ENCODE data around the gene IKZF2. TPM values are rescaled to one million over a fixed set of nuclear protein-coding genes. Genes with fewer than 3 reads are reported as not detected.

The IKZF2 gene
- total RNA-seq, 2 donors from 2014 or later, result 16.2 to 26.5 TPM

GRCh38 chr2:213015387-213016165 is 135.8 kb downstream of the IKZF2 start:
- ATAC-seq (ENCODE audit: insufficient number of reproducible peaks, low FRiP score, low read depth) (no peak), DNase-seq (ENCODE audit: low spot score) (no peak)
- Histone ChIP-seq H3K27me3 (replicated peaks; ENCODE audit: insufficient read depth) (no peaks in the 10 kb centered on the region), H3K4me3 (no peak overlapping the region), H3K36me3 (no peaks in the 10 kb centered on the region), H3K27ac (no peak overlapping the region), H3K9me3 (no peaks in the 10 kb centered on the region), H3K4me1 (ENCODE audit: control insufficient read depth in 1 of 2, low read depth in 2 of 2) (no peaks in the 10 kb centered on the region)
- no peak for TF ChIP-seq CTCF (IDR thresholded peaks at IDR 0.05)

GRCh38 chr2:213013979-213014378 is 137.4 kb downstream of the IKZF2 start:
- DNase-seq (ENCODE audit: low spot score), result no peak
- no peaks in the 10 kb centered on the region for H3K27me3 ChIP-seq (replicated peaks; ENCODE audit: insufficient read depth)
- no peak overlapping the region for H3K4me3 ChIP-seq
- no peaks in the 10 kb centered on the region for H3K9me3 ChIP-seq
- no peaks in the 10 kb centered on the region for H3K4me1 ChIP-seq (ENCODE audit: control insufficient read depth in 1 of 2, low read depth in 2 of 2)
- no peak for TF ChIP-seq CTCF (IDR thresholded peaks at IDR 0.05)
- no peak for ATAC-seq (ENCODE audit: insufficient number of reproducible peaks, low FRiP score, low read depth)
- H3K36me3 ChIP-seq, result no peaks in the 10 kb centered on the region
- H3K27ac ChIP-seq, result no peak overlapping the region

- Histone ChIP-seq H3K36me3 (no peaks in the 10 kb centered on the region), H3K27me3 (replicated peaks; ENCODE audit: insufficient read depth) (no peaks in the 10 kb centered on the region), H3K4me3 (no peak overlapping the region), H3K4me1 (ENCODE audit: control insufficient read depth in 1 of 2, low read depth in 2 of 2) (no peaks in the 10 kb centered on the region), H3K27ac (no peak overlapping the region), H3K9me3 (no peaks in the 10 kb centered on the region)
- no peak for ATAC-seq (ENCODE audit: insufficient number of reproducible peaks, low FRiP score, low read depth)
- DNase-seq (ENCODE audit: low spot score), result no peak
- TF ChIP-seq CTCF (IDR thresholded peaks at IDR 0.05), result no peak
Observed at GRCh38 chr2:213011505-213011904, 139.9 kb downstream of the IKZF2 start.

GRCh38 chr2:213010106-213010779 is 141.2 kb downstream of the IKZF2 start:
- no peak for TF ChIP-seq CTCF (IDR thresholded peaks at IDR 0.05)
- Histone ChIP-seq H3K4me3 (no peak overlapping the region), H3K27ac (no peak overlapping the region), H3K27me3 (replicated peaks; ENCODE audit: insufficient read depth) (no peaks in the 10 kb centered on the region), H3K9me3 (no peaks in the 10 kb centered on the region), H3K36me3 (no peaks in the 10 kb centered on the region), H3K4me1 (ENCODE audit: control insufficient read depth in 1 of 2, low read depth in 2 of 2) (no peaks in the 10 kb centered on the region)
- no peak for DNase-seq (ENCODE audit: low spot score)
- ATAC-seq (ENCODE audit: insufficient number of reproducible peaks, low FRiP score, low read depth), result no peak

- Histone ChIP-seq H3K4me1 (ENCODE audit: control insufficient read depth in 1 of 2, low read depth in 2 of 2) (peaks cover 2 to 12% of the 10 kb centered on the region in 2 donors), H3K36me3 (no peaks in the 10 kb centered on the region), H3K27me3 (replicated peaks; ENCODE audit: insufficient read depth) (no peaks in the 10 kb centered on the region), H3K9me3 (no peaks in the 10 kb centered on the region), H3K27ac (no peak overlapping the region), H3K4me3 (no peak overlapping the region)
- DNase-seq (ENCODE audit: low spot score) (no peak), ATAC-seq (ENCODE audit: insufficient number of reproducible peaks, low FRiP score, low read depth) (no peak)
- no peak for TF ChIP-seq CTCF (IDR thresholded peaks at IDR 0.05)
Observed at GRCh38 chr2:213007290-213007838, 144.0 kb downstream of the IKZF2 start.

Measured in thoracic aorta (tissue), 2 donors.